Activated T-helper 1 cell treated with anti-CD3 and anti-CD28 coated beads, Interleukin-12 subunit alpha, Interleukin-12 subunit beta, Interleukin-2, Interleukin-4 antibody, amounts not matched to agents 30 ng/mL and 10 ng/mL and 1 ng/mL, durations not matched to agents 14 hours and 24 hours and 36 hours (primary cell): ENCODE measurements around the gene FBXO40. TPM values are rescaled to one million over a fixed set of nuclear protein-coding genes. Genes with fewer than 3 reads are reported as not detected.
"Not testable (repeated sequence)": the region's sequence is repeated elsewhere in the genome, so short reads cannot be mapped to it uniquely, and the experiment has no call there.

Experiments
- DNase-seq: peaks from one replicate; pipeline ENCODE4 v3.0.0; 2021; ENCODE audit warnings: low spot score
- H3K27ac Mint-ChIP-seq: one replicate; pipeline ENCODE4 v1.8.0; 2021; ENCODE audit warnings: mild to moderate bottlenecking, mixed read lengths
- H3K27me3 Mint-ChIP-seq: one replicate; pipeline ENCODE4 v1.8.0; 2022; ENCODE audit warnings: mild to moderate bottlenecking, moderate library complexity, mixed read lengths; ENCODE audit not compliant: insufficient read depth
- H3K36me3 Mint-ChIP-seq: one replicate; pipeline ENCODE4 v1.8.0; 2021; ENCODE audit warnings: low read depth, mixed read lengths
- H3K4me1 Mint-ChIP-seq: one replicate; pipeline ENCODE4 v1.8.0; 2021; ENCODE audit warnings: low read depth, mixed read lengths
- H3K4me3 Mint-ChIP-seq: one replicate; pipeline ENCODE4 v1.8.0; 2021; ENCODE audit warnings: mild to moderate bottlenecking, moderate library complexity, mixed read lengths
- H3K9me3 Mint-ChIP-seq: one replicate; pipeline ENCODE4 v1.8.0; 2021; ENCODE audit warnings: mixed read lengths
- intact Hi-C: fragments of 100-400 bp; cut with micrococcal nuclease; formaldehyde crosslinking; loops from one replicate; pipeline ENCODE4 v1.15.1; 2024
- total RNA-seq: library from RNA; stranded (reverse); gene quantifications from 2 replicates; pipeline ENCODE4 v1.2.3, GENCODE V29; 2022

The FBXO40 gene
- total RNA-seq, 1 donor from 2014 or later: not detected

- DNase-seq, intact Hi-C loops, H3K27me3 Mint-ChIP-seq, H3K4me3 Mint-ChIP-seq, H3K27ac Mint-ChIP-seq, H3K4me1 Mint-ChIP-seq, H3K36me3 Mint-ChIP-seq, H3K9me3 Mint-ChIP-seq: not testable (repeated sequence)
Measured at GRCh38 chr3:121593806-121594205, 627 bp downstream of the FBXO40 start.

- Mint-ChIP-seq H3K27ac (no peak overlapping the region), H3K36me3 (no peaks in the 10 kb centered on the region), H3K9me3 (no peaks in the 10 kb centered on the region), H3K4me3 (no peak overlapping the region), H3K27me3 (peaks cover 6% of the 10 kb centered on the region), H3K4me1 (no peaks in the 10 kb centered on the region)
- no peak for DNase-seq
- intact Hi-C loops: no loop called here
Measured at GRCh38 chr3:121594850-121595249, 1.7 kb downstream of the FBXO40 start.

- H3K36me3 Mint-ChIP-seq: no peaks in the 10 kb centered on the region
- no peak overlapping the region for H3K4me3 Mint-ChIP-seq
- H3K27ac Mint-ChIP-seq: no peak overlapping the region
- H3K4me1 Mint-ChIP-seq: no peaks in the 10 kb centered on the region
- H3K27me3 Mint-ChIP-seq: peaks cover 4% of the 10 kb centered on the region
- intact Hi-C loops: no loop called here
- DNase-seq: no peak
- H3K9me3 Mint-ChIP-seq: no peaks in the 10 kb centered on the region
Measured at GRCh38 chr3:121595765-121596406, 2.7 kb downstream of the FBXO40 start.

GRCh38 chr3:121598564-121598963 lies 5.4 kb downstream of the FBXO40 start:
- no peak overlapping the region for H3K4me3 Mint-ChIP-seq
- H3K4me1 Mint-ChIP-seq: no peaks in the 10 kb centered on the region
- H3K36me3 Mint-ChIP-seq: no peaks in the 10 kb centered on the region
- DNase-seq: no peak
- intact Hi-C loops: no loop called here
- H3K9me3 Mint-ChIP-seq: no peaks in the 10 kb centered on the region
- H3K27me3 Mint-ChIP-seq: no peaks in the 10 kb centered on the region
- no peak overlapping the region for H3K27ac Mint-ChIP-seq

- H3K36me3 Mint-ChIP-seq, H3K27ac Mint-ChIP-seq, H3K4me3 Mint-ChIP-seq, DNase-seq, H3K27me3 Mint-ChIP-seq, H3K4me1 Mint-ChIP-seq, intact Hi-C loops, H3K9me3 Mint-ChIP-seq: not testable (repeated sequence)
Measured at GRCh38 chr3:121599900-121600299, 6.7 kb downstream of the FBXO40 start.

- no peaks in the 10 kb centered on the region for H3K4me1 Mint-ChIP-seq
Measured at GRCh38 chr3:121601212-121601812, 8.1 kb downstream of the FBXO40 start.

GRCh38 chr3:121604759-121605158 lies 11.6 kb downstream of the FBXO40 start:
- Mint-ChIP-seq H3K9me3 (no peaks in the 10 kb centered on the region), H3K27ac (no peak overlapping the region), H3K4me1 (no peaks in the 10 kb centered on the region), H3K4me3 (no peak overlapping the region), H3K27me3 (no peaks in the 10 kb centered on the region), H3K36me3 (no peaks in the 10 kb centered on the region)
- intact Hi-C loops: no loop called here
- no peak for DNase-seq

More at GRCh38 chr3:121601212-121601812, 8.1 kb downstream of the FBXO40 start:
- Mint-ChIP-seq H3K9me3 (no peaks in the 10 kb centered on the region), H3K27ac (no peak overlapping the region), H3K27me3 (no peaks in the 10 kb centered on the region), H3K36me3 (no peaks in the 10 kb centered on the region), H3K4me3 (no peak overlapping the region)
- intact Hi-C loops: no loop called here
- no peak for DNase-seq

GRCh38 chr3:121606106-121606505 lies 12.9 kb downstream of the FBXO40 start:
- Mint-ChIP-seq H3K27ac (no peak overlapping the region), H3K27me3 (no peaks in the 10 kb centered on the region), H3K4me3 (no peak overlapping the region), H3K36me3 (no peaks in the 10 kb centered on the region), H3K4me1 (no peaks in the 10 kb centered on the region), H3K9me3 (no peaks in the 10 kb centered on the region)
- no peak for DNase-seq
- intact Hi-C loops: no loop called here

GRCh38 chr3:121619691-121620090 lies 26.5 kb downstream of the FBXO40 start:
- H3K9me3 Mint-ChIP-seq: no peaks in the 10 kb centered on the region
- H3K4me1 Mint-ChIP-seq: no peaks in the 10 kb centered on the region
- DNase-seq: no peak
- intact Hi-C loops: no loop called here
- no peak overlapping the region for H3K4me3 Mint-ChIP-seq
- no peak overlapping the region for H3K27ac Mint-ChIP-seq
- H3K27me3 Mint-ChIP-seq: peaks cover 3% of the 10 kb centered on the region
- no peaks in the 10 kb centered on the region for H3K36me3 Mint-ChIP-seq

- Mint-ChIP-seq H3K9me3 (no peaks in the 10 kb centered on the region), H3K4me1 (no peaks in the 10 kb centered on the region), H3K4me3 (no peak overlapping the region), H3K27ac (no peak overlapping the region), H3K36me3 (no peaks in the 10 kb centered on the region), H3K27me3 (peaks cover 3% of the 10 kb centered on the region)
- DNase-seq: no peak
- intact Hi-C loops: no loop called here
Measured at GRCh38 chr3:121621491-121621890, 28.3 kb downstream of the FBXO40 start.

GRCh38 chr3:121624147-121624899 lies 31.1 kb downstream of the FBXO40 start:
- H3K4me3 Mint-ChIP-seq: no peak overlapping the region
- H3K36me3 Mint-ChIP-seq: peaks cover 5% of the 10 kb centered on the region
- no peak for DNase-seq
- no peak overlapping the region for H3K27ac Mint-ChIP-seq
- no peaks in the 10 kb centered on the region for H3K4me1 Mint-ChIP-seq
- intact Hi-C loops: no loop called here
- H3K27me3 Mint-ChIP-seq: peaks cover 3% of the 10 kb centered on the region
- no peaks in the 10 kb centered on the region for H3K9me3 Mint-ChIP-seq

- Mint-ChIP-seq H3K4me1 (no peaks in the 10 kb centered on the region), H3K9me3 (no peaks in the 10 kb centered on the region), H3K4me3 (no peak overlapping the region), H3K27ac (no peak overlapping the region), H3K36me3 (peaks cover 19% of the 10 kb centered on the region), H3K27me3 (peaks cover under 1% of the 10 kb centered on the region)
- intact Hi-C loops: no loop called here
- DNase-seq: no peak
Measured at GRCh38 chr3:121626495-121626894, 33.3 kb downstream of the FBXO40 start.

GRCh38 chr3:121627211-121627610 lies 34.0 kb downstream of the FBXO40 start:
- no peaks in the 10 kb centered on the region for H3K4me1 Mint-ChIP-seq
- intact Hi-C loops: no loop called here

More at GRCh38 chr3:121627211-121627610, 34.0 kb downstream of the FBXO40 start:
- DNase-seq: no peak
- Mint-ChIP-seq H3K36me3 (peaks cover 27% of the 10 kb centered on the region), H3K27me3 (no peaks in the 10 kb centered on the region), H3K27ac (no peak overlapping the region), H3K9me3 (no peaks in the 10 kb centered on the region), H3K4me3 (no peak overlapping the region)
